Aorta (tissue), 5 donors: ENCODE data around the gene PCK2. TPM values are rescaled to one million over a fixed set of nuclear protein-coding genes. Genes with fewer than 3 reads are reported as not detected.

Source experiments
- ATAC-seq: fragments of 200-7000 bp; cut with Tn5 transposase; one replicate; pipeline ENCODE4 v1.9.1; 2022; ENCODE audit warnings: moderate library complexity; ENCODE audit not compliant: low FRiP score
- DNase-seq, 2 donors: peaks; one replicate each; pipeline ENCODE4 v3.0.0-alpha.2; 2020
- H3K27ac ChIP-seq, 2 donors: one replicate each; pipeline ENCODE4 v1.5.1; 2013; ENCODE audit warnings: low read length in 2 of 2, mild to moderate bottlenecking in 2 of 2, moderate library complexity in 2 of 2, control low read depth in 1 of 2, inconsistent platforms in 1 of 2, low read depth in 1 of 2
- H3K27me3 ChIP-seq, 2 donors: one replicate each; pipeline ENCODE4 v1.6.1; 2013; ENCODE audit warnings: control low read depth in 1 of 2, low read length in 1 of 2, mild to moderate bottlenecking in 1 of 2, moderate library complexity in 1 of 2; ENCODE audit not compliant: insufficient read depth in 2 of 2, control insufficient read depth in 1 of 2
- H3K36me3 ChIP-seq, 2 donors: one replicate each; pipeline ENCODE4 v1.6.1; 2013; ENCODE audit warnings: control low read depth in 1 of 2, low read length in 1 of 2, mild to moderate bottlenecking in 1 of 2; ENCODE audit not compliant: insufficient read depth in 2 of 2, control insufficient read depth in 1 of 2
- H3K4me1 ChIP-seq, 2 donors: one replicate each; pipeline ENCODE4 v1.6.1; 2013; ENCODE audit warnings: low read length in 2 of 2, control low read depth in 1 of 2, mild to moderate bottlenecking in 1 of 2, moderate library complexity in 1 of 2; ENCODE audit not compliant: insufficient read depth in 2 of 2, control insufficient read depth in 1 of 2
- H3K4me3 ChIP-seq, 2 donors: one replicate each; pipeline ENCODE4 v1.5.1; 2013; ENCODE audit warnings: low read length in 2 of 2, control low read depth in 1 of 2, mild to moderate bottlenecking in 1 of 2
- H3K9me3 ChIP-seq: one replicate; pipeline ENCODE4 v1.6.1; 2013; ENCODE audit warnings: mild to moderate bottlenecking, low read length; ENCODE audit not compliant: control insufficient read depth
- WGBS, 2 donors: extraction: QIAGEN DNeasy Blood & Tissue Kit; methylation state at CpG; one replicate each; pipeline ENCODE4 v1.1.7; 2013; 5-methylcytosine and 5-hydroxymethylcytosine counted together
- intact Hi-C, 2 donors: fragments of 100-400 bp; cut with DNase I; formaldehyde crosslinking; loops; one replicate each; pipeline versions ENCODE4 v1.14.2 to v1.15.0; 2022
- polyA plus RNA-seq, 2 donors: library from polyadenylated mRNA; stranded (reverse); fragments of 200-250 nt; gene quantifications; one replicate each; pipeline ENCODE4 v1.2.3, GENCODE V29; 2013
- total RNA-seq, 2 donors: library from RNA; stranded (reverse); fragmentation: NEBNext Ultra II Directional; extraction: Animal tissue kit (Norgen Biotek cat#: 25700); gene quantifications; one replicate each; pipeline ENCODE4 v1.2.1, GENCODE V29; 2021
- donor health status: healthy with polysubstance abuse.
- donor health status: Bipolar disorder and iron deficiency.
- donor health status: DM: no; HTN: no; CAD: no.
- donor health status: DM: no; HTN: no; CAD: no.
- donor health status: DM: yes; HTN: yes; CAD: no.

Gene PCK2
- total and polyA plus RNA-seq, 4 donors, result 14.7 to 82.5 (median 21.1) TPM

- Histone ChIP-seq H3K27me3 (no peaks in the 10 kb centered on the region), H3K36me3 (no peaks in the 10 kb centered on the region), H3K27ac (no peak overlapping the region), H3K4me1 (no peaks in the 10 kb centered on the region), H3K4me3 (no peak overlapping the region), H3K9me3 (no peaks in the 10 kb centered on the region)
- 91 to 94% methylated on average over 8 of the region's 8 CpGs for WGBS, 2 donors
- ATAC-seq, result no peak
- DNase-seq, result peak in 1 of 2 donors; percentile 55
- intact Hi-C loops, result no loop called here
Measured at GRCh38 chr14:24066496-24067132, 27.5 kb upstream of the PCK2 start.

GRCh38 chr14:24067133-24068082, 26.7 kb upstream of the PCK2 start:
- intact Hi-C loops, result no loop called here
- H3K27ac ChIP-seq, result no peak overlapping the region

DNA sequence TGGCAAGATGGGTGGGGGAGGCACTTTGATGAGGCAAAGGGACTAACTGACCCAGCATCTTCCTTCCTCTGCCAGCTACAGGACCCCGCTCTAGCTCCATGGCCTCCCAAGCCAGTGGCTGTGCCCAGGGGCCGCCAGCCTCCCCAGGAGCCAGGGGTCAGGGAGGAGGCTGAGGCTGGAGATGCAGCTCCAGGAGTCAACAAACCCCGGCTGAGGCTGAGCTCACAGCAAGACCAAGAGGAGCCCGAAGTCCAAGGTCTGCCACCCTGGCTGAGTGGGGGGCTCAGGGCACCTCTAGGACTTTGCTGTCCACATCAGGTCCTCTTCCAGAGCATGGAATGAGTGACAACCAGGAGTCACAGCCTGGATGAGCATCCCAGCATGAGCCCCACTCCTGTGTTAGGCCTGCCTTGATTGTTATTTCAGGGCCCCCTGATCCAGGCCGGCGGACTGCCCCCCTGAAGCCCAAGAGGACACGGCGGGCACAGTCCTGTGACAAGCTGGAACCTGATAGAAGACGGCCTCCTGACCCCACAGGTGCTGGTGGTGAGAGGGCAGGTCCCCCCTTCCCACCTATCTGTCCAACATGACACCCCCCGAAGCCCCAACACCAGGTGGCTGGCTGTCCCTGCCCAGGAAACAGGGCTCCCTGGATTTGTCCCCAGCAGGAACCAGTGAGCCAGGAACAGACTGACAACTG, 25.2 kb upstream of the PCK2 start:
- WGBS, 2 donors, result 90% methylated on average over 9 to 10 of the region's 10 CpGs
- no peaks in the 10 kb centered on the region for H3K27me3 ChIP-seq
- no peaks in the 10 kb centered on the region for H3K36me3 ChIP-seq
- no peaks in the 10 kb centered on the region for H3K4me1 ChIP-seq
- ATAC-seq, result no peak
- intact Hi-C loops, result no loop called here
- H3K4me3 ChIP-seq, result no peak overlapping the region
- H3K27ac ChIP-seq, result no peak overlapping the region
- DNase-seq, result peak in 1 of 2 donors; percentile 52
- H3K9me3 ChIP-seq, result no peaks in the 10 kb centered on the region

More at GRCh38 chr14:24067133-24068082, 26.7 kb upstream of the PCK2 start:
- DNase-seq (peak in 1 of 2 donors; percentile 48), ATAC-seq (no peak)
- Histone ChIP-seq H3K9me3 (no peaks in the 10 kb centered on the region), H3K4me3 (no peak overlapping the region), H3K27me3 (no peaks in the 10 kb centered on the region), H3K36me3 (no peaks in the 10 kb centered on the region), H3K4me1 (no peaks in the 10 kb centered on the region)
- 77 to 81% methylated on average over 12 of the region's 12 CpGs for WGBS, 2 donors

DNA sequence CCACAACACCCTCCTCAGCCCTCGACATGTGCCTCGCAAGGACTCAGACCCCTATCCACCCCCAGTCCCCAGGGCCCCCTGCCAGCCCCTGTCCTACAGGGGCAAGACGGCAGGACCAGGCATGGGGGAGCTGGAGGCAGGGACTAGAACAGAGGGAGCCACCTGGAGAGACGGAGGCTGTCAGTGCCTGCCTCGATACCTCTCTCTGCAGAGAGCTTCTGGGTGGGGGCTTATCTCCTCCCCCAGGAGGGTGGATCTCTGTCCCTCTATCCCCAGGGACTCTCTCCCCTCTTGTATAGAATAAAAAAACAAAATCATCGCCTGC, 24.7 kb upstream of the PCK2 start:
- no peak overlapping the region for H3K27ac ChIP-seq
- no peaks in the 10 kb centered on the region for H3K36me3 ChIP-seq
- WGBS, 2 donors, result 85 to 88% methylated on average over 6 of the region's 6 CpGs
- no peaks in the 10 kb centered on the region for H3K9me3 ChIP-seq
- H3K4me3 ChIP-seq, result no peak overlapping the region
- no peaks in the 10 kb centered on the region for H3K4me1 ChIP-seq
- no peaks in the 10 kb centered on the region for H3K27me3 ChIP-seq
- ATAC-seq, result no peak
- intact Hi-C loops, result no loop called here
- DNase-seq, result no peak

DNA sequence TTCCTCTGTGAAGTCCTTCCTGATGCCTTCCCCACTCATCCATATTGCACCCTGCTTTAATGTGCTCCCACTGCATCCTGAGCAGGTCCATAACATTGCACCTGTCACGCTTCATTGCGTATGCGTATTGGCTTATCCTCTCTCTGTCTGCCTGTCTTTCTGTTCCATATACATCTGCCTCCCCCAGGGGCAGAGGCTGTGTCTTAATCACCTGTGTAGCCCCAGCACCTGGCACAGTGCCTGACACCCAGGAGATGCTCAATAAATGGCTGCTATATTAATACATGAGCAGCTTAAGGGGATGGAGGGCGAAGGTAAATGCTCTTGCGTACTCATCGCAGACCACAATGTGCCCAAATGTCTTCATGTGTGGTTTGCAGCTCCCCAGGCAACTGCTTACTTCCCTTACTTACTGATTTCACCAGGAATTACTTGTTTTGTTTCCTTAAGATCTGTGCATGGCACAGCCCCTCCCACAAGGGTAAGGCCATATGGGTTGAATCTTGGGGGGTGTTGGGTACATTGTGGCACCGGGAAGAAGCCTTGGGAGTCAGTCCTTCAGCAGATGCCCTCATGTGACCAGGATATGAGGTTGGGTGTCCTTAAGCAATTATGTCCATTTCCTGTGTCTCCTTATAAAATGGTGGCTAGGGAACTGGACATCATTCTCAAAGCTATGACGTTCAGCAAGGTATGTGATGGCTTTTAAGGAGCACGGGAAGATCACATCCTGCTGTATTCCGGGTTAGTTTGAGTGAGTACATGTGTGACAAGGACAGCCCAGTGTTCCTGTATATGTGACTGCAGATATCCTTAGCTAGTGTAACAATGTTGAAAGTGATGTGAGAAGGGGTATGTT, 23.6 kb upstream of the PCK2 start:
- Histone ChIP-seq H3K4me1 (no peaks in the 10 kb centered on the region), H3K27me3 (no peaks in the 10 kb centered on the region), H3K27ac (no peak overlapping the region), H3K36me3 (no peaks in the 10 kb centered on the region), H3K9me3 (no peaks in the 10 kb centered on the region), H3K4me3 (no peak overlapping the region)
- intact Hi-C loops, result no loop called here
- no peak for ATAC-seq
- peak in 1 of 2 donors; percentile 48 for DNase-seq
- 89 to 90% methylated on average over 10 of the region's 10 CpGs for WGBS, 2 donors

DNA sequence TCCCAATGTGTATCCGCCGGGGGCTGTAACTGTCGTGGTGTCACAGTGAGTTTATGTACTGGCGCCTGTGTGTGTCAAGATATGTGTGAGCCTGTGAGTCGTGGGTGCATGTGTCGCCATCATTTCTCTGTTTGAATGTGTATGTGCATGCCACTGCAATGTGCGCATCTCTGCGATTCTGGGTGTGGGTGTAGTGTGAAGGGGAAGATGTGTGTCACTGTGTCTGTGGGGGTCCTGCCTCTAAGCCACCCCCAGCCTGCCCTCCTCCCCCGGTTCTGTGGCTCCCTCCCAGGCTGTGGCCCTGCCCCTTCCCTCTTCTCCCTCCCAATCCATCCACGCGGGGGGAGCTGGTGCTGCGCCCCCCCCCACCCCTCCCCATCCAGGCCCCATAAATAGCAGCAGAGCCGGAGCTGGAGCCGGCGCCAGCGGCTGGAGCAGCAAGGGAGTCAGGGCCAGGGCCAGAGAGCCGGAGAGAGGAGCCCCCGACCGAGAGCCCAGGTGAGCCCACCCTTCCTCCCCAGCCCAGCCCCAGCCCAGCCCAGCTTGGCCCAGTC, 22.9 kb upstream of the PCK2 start, which contains the start of gene CPNE6:
Gene CPNE6, plus strand, starts transcription at position 419 of the 554 bp plus-strand sequence. CDS start 1,375 bp downstream, outside the sequence.
- no peak within 1 kb of the TSS for H3K4me3 ChIP-seq
- DNase-seq, result peak; percentile 37 to 78
- intact Hi-C loops, result no loop called here
- WGBS, 2 donors, result 27 to 30% methylated on average over 16 to 19 of the region's 19 CpGs
- no peaks in the 10 kb centered on the region for H3K27me3 ChIP-seq
- no peaks in the 10 kb centered on the region for H3K4me1 ChIP-seq
- H3K9me3 ChIP-seq, result no peaks in the 10 kb centered on the region
- H3K27ac ChIP-seq, result no peak within 1 kb of the TSS
- H3K36me3 ChIP-seq, result no peaks in the 10 kb centered on the region
- no peak for ATAC-seq

GRCh38 chr14:24071836-24072430, 22.2 kb upstream of the PCK2 start:
- no peaks in the 10 kb centered on the region for H3K36me3 ChIP-seq
- no peak overlapping the region for H3K27ac ChIP-seq
- H3K27me3 ChIP-seq, result peaks cover 0 to 2% of the 10 kb centered on the region in 2 donors
- H3K4me3 ChIP-seq, result no peak overlapping the region
- WGBS, 2 donors, result 10 to 12% methylated on average over 12 of the region's 12 CpGs
- H3K9me3 ChIP-seq, result no peaks in the 10 kb centered on the region
- intact Hi-C loops, result no loop called here
- ATAC-seq, result no peak
- peak; percentile 12 to 63 for DNase-seq
- no peaks in the 10 kb centered on the region for H3K4me1 ChIP-seq
